GM18858 (cell line): Measurements from ENCODE around the gene BBS9.
"Not testable (repeated sequence)": the region's sequence is repeated elsewhere in the genome, so short reads cannot be mapped to it uniquely, and the experiment has no call there.

Source experiments
- ATAC-seq: cut with Tn5 transposase; IDR thresholded peaks from one replicate; pipeline ENCODE4 v1.9.1; 2021; ENCODE audit not compliant: unreplicated experiment

The BBS9 gene

DNA sequence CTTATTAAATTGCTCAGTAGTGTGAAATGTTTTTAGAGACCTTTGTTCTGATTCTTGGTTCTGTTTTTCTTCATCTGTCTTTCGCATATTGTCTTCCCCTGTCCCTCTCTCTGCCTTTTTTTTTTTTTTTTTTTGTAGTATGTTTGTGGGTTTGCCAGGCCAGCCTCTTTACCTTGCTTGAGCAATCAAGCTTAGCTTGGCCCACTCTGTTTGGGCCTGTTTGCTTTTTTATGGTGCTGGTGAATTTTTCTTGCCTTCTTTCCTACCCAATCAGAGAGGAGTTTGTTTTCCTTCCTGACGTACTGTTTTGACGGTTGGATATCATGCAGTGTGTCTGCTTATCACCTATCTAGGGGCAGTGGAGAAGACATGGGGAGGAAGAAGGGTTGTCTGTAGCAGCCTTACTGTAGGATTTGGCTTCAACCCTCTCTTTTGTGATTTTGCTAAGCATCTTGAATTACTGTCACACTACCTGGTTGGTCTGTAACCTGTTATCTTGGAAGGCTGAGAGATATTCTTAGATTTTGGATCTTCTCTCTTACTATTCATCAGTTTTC, 64.0 kb downstream of the BBS9 start:
- ATAC-seq, result no peak

DNA sequence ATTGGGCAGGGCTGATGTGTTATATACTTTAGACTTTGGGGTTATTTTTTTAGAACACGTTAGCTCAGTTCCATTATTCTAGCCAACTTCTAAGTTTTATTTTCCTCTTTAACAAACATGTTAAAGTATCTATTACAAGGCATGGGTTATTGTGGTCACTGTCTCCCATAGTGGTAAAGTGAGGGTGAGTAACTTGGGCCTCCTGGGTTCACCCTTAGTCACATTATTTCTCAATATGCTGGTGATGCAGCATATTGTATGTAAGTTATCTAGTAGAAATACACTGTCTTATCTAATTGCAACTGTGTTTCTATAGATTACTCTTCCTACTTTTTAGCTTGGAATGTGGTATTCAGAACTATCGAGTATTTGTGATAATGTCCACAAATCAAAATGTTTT, 65.9 kb downstream of the BBS9 start:
- ATAC-seq, result no peak

DNA sequence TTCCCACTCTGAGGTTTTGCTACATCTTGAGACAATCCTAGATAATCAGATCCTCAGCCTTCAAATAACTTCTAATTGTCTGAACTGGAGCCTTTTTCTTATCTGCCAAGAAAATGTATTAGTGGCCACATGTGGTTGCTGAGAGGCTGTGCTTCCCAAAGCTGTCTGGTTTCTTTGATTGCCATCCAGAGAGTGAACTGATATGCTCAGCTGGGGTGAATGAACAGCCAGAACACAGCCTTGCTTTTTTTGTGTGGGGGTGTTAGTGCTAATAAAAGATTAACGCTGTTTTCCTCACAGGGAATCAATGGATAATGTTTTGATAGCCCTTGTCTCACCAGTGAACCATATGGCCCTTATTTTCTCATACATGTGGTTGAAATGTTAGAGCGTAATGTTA, 66.9 kb downstream of the BBS9 start:
- no peak for ATAC-seq

DNA sequence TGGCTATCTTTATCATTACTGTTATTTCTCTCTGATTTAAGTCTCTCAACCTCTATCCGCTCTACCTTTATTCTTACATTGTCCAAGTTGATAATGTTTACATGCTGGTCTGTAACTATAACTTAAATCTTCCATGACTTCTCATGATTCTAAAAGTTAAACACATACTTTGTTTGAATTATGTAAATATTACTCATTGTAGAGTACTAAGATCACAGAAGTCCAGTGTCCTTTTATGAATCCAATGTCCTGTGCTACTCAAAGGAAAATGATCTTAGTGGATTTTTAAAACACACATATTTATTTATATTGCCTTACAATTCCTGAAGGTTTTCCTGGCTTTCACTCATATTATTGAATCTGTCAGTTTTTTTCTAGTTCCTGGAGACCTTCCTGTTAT, 70.9 kb downstream of the BBS9 start:
- no peak for ATAC-seq

DNA sequence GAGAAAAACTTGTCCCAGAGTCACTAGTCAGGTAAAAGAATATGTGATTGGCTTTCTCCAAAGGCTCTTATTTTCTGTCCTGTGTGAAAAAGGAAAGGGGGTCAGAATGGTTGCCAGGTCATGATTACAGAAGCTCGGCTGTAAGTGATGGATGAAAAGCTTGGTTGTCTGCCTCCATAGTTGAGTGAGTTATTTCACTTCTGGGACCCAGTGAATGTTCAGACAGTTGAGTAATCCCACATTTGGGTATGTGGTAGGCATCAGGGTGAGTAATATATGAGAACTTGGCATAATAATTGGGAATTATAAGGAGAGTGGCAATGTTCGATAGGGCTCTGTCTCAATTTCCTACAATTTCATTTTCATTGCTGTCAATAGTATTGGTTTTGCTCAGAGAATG, 72.5 kb downstream of the BBS9 start:
- no peak for ATAC-seq

DNA sequence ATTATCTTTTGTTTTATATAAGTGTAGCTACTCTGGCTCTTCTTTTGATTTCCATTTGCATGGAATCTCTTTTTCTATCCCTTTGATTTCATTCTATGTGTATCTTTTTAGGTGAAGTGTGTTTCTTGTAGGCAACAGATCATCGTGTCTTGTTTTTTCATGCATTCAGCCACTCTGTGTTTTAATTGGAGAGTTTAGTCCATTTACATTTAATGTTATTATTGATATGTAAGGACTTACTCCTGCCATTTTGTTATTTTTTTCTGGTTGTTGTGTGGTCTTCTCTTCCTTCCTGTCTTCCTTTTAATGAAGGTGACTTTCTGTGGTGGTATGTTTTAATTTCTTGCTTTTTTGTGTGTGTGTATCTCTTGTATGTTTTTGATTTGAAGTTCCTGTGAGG, 81.6 kb downstream of the BBS9 start:
- ATAC-seq, result no peak

DNA sequence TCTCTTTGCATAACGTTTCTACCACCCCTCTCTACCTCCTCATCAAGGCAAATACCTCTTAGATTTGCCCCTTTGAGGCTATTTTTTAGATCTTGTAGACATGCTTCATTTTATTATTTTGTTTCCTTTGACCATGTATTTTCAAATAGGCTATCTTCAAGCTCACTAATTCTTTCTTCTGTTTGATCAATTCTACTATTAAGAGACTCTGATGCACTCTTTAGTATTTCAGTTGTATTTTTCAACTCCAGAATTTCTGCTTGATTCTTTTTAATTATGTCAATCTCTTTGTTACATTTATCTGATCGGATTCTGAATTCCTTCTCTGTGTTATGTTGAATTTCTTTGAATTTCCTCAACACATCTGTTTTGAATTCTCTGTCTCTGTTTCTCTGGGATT, 82.8 kb downstream of the BBS9 start:
- ATAC-seq, result no peak

DNA sequence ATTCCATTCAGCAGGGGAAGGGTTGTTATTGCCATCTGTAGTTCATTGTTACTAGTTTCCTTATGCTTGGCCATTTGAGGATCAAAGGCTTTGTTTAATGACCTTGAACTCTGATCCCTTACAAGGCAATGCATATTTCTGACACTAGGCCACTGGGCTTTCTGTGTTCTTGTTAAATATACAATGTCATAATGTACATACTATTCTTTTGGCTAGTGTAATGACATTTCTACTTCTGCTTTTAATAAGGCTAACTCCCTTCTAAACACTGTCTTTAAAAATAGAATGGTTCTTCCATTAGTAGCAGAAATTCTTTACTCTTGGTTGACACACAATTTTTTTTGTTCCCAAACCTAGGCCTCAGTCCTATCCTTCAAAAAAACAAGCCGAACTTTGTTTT, 86.6 kb downstream of the BBS9 start:
- no peak for ATAC-seq

DNA sequence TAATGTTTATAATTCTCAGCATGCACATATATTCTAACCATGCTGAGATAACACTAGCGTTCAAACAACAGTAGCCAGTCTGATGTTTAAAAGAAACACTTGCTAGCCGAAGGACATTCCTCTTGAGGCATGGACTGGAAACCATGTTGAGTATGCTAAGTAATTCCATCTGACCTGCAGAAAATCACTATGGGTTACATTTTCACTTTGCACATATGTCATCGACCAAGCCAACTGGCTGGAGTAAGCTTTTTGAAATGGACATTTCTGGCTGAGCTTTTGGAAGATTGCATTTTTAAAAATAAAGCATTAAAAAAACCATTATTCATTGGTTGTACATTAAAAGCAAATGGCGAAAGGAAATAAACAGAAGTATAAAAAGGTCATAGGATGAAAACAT, 88.2 kb downstream of the BBS9 start:
- no peak for ATAC-seq

DNA sequence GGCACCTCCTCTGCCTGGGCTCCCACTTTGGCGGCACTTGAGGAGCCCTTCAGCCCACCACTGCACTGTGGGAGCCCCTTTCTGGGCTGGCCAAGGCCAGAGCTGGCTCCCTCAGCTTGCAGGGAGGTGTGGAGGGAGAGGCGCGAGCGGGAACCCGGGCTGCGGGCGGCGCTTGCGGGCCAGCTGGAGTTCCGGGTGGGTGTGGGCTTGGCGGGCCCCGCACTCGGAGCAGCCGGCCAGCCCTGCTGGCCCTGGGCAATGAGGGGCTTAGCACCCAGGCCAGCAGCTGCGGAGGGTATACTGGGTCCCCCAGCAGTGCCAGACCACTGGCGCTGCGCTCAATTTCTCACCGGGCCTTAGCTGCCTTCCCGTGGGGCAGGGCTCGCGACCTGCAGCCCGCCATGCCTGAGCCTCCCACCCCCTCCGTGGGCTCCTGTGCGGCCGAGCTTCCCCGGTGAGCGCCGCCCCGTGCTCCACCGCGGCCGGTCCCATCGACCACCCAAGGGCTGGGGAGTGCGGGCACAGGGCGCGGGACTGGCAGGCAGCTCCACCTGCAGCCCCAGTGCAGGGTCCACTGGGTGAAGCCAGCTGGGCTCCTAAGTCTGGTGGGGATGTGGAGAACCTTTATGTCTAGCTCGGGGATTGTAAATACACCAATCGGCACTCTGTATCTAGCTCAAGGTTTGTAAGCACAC, 89.6 kb downstream of the BBS9 start:
- ATAC-seq, result not testable (repeated sequence)

DNA sequence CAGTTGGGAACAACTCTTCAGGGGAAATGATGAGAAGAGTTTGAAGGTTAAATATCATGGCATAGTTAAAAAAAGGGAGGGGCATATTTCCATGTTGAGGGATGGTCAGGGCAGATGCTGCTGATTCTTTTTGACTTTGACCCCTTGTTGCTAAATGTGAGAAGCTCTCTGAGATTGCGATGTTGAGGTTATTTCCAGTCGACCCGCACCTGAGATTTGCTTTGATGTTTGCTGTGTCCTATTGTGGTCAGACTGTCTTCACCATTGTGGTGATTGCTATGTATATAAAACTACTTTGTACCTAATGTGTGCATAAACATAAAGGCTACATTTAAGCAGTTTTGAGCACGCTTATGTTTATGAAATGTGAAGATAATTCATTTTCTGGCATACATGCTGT, 90.9 kb downstream of the BBS9 start:
- no peak for ATAC-seq

DNA sequence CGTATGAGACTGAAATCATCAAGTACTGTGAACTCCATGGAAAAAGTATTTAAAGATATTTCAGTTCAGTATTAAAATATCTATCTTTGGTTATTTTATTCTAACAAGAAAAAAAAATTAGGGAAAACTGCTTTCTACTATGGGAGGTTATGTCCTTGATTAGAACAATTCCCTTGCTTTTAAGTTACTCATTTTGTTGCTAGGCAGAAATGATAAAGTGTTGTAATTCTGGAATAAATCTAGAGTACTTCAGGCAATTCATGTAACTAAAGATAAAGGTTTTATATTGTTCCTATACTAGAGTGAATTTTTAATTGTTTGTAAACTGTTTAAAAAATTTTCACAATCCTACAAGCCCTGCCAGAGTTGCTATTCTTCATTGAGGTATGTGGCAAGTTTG, 92.0 kb downstream of the BBS9 start:
- ATAC-seq, result no peak

DNA sequence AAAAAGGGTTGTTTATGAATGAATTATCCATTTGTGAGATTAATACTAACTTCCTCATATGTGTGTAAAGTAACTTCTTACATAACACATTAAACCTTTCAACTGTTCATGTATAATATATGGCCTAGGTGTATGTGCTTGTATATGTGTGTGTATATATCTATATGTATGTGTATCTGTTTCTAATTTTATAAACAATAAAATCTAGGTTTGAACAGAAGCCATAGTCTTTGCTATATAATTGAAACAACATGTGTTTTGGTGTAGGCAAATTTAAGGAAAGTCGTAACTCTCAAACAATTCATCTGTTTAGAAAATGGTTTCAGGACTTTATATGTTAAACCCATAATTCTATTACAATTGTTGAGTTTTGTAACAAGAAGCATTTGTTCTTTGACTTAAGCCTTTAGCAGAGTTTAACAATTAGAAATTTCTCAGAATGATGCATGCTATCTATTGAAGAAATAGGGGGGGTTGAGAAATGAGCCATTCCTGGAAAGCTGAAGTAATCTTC, 103.3 kb downstream of the BBS9 start:
- ATAC-seq, result no peak

DNA sequence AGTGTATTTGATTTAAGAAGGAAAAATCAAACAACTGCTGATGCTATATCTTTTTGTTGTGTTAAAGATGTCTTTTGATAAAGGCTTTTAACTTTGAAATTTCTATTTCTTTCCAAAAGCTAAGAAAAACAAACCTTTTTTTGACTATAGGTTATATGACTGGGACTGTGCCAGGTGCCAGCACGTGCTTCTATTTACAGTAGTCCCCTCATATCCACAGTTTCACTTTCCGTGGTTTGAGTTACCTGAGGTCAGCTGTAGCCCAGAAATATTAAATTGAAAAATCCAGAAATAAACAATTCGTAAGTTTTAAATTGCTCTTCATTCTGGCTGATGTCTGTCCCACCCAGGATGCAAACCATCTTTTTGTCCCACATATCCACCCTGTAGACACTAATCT, 104.3 kb downstream of the BBS9 start:
- no peak for ATAC-seq

DNA sequence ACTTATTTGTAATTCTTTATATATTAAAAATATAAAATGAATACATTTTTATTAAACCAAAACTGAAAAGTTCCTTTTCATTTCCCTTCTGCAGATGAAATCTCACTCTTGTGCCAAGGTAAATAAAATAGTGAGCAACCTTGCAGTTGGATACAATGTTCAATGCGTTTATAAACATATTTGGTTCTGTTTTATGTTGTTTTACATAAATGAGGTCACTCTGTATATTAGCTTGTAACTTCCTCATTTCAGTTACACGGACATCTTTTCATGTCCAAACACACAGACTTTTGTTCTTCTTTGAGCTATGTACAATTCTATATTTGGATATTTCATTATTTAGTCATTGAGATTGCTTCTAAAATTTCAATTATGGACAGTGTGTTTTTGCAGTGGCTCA, 107.7 kb downstream of the BBS9 start:
- ATAC-seq, result peak; percentile 45

DNA sequence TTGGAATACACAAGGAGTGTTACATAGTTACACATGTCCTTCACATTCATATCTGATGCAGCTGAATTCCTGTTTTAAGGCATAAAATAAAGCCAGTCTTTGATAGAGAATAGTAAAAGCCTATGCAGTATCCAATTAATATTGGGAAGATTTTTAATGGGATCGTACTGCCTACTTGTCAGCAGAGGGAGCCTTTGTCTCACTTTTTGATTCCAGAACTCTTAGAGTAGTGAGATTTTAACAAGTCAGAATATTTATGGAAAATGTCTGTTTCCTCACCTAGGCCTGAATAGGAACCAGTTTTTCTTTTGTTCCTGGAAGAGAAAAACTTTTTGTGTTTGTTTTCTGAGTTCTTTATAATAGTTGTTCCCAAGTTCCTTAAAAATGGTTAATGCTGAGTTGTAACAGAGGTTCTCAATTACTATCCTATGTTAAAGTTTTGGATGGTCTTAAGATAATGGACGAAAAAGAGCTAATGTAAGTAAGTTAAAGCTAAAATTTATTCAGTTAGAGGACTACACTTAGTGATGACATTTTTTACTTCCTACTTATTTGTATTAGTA, 114.0 kb downstream of the BBS9 start:
- ATAC-seq, result no peak

DNA sequence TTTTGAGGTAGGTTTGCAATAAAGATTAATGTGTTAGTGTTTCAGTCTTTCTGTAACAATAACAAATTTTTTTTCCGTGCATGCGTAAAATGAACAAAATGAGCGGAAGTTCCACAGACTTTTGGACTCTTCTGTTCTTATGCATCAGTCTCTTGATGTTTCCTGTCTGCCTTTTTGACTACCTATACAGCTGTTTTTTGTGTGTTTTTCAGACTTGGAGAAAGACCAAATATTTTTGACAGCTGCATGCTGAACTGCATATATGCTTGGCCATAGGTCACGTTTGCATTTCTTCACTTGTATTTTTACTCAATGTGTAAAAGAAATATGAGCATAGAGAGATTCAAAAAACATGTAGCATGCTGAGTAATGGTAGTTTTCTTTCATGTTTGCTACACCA, 119.3 kb downstream of the BBS9 start:
- ATAC-seq, result no peak

DNA sequence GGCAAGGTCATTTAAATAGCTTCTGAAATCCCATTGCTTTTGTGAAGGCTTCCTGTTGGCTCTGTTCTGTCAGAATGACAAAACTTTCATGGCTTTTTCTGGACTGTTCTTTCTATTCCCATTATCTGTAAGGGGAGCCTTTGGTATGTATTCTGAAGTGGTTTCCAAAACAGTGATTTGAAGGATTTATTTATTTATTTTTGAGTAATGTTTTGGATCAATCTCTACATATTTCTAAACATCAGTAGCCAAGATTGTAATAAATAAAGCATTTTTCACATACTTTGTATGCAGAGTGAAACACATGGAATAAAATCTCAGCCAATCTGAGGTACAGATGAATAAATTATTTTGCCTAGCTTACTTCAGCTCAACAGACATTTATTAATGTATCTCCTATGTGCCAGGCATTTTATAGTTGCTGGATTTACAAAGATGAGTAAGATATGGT, 121.1 kb downstream of the BBS9 start:
- ATAC-seq, result no peak

DNA sequence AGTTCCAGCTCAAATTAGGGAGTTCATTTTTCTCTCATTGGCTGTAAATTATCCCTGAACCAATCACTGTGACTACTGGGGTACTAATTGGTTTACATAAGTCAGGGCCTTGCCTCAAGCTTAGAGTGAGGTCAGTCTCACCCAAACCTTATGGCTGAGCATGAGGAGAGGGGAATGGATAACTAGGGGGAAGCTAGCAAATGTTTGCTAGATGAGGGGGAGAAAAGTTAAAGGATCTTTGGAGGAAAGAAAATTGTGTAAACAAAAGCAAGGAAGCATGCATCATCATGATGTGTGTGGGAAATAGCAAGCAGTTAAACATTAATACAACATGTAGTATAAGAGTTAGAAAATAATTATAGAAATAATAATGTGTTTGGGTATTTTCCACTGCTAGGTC, 121.9 kb downstream of the BBS9 start:
- ATAC-seq, result no peak

DNA sequence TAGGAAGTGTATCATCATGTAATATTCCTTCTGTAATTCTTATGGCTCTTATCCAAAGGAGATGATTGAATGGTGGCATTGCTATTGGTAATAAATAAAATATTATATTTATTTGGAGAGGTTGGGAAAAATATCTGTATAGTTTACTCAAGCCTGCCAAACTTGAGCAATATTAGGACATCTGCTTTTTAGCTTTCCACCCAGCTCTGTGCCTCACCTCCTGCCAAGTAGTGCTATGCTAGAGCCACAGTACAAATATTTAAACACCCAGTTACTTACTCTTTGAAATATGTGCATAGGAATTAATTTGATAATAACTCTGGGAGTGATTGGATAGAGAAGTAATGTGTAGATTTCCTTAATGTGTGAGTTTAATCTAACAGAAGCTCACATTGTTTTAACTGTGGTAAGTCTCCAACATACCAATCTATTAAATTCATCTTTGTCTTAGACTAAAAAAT, 129.2 kb downstream of the BBS9 start:
- no peak for ATAC-seq

DNA sequence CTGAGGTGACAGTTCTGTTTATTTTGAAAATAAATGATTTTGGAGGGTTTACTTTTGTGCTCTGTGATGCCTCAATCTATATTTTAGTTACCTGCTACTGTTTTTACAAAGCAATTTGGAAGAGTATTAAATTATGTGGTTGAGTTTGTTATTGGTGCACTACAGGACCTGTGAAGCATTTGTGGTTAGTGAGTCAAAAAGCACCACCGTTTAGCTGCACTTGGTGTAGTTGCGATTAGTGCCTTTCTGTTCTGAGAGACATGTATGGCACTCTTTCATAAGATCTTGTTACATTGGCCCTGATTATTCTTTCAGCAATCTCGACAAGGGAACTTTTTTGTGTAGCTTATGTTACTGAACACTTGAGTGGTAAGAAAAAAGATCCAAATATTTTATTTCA, 132.2 kb downstream of the BBS9 start:
- peak; percentile 67 for ATAC-seq

DNA sequence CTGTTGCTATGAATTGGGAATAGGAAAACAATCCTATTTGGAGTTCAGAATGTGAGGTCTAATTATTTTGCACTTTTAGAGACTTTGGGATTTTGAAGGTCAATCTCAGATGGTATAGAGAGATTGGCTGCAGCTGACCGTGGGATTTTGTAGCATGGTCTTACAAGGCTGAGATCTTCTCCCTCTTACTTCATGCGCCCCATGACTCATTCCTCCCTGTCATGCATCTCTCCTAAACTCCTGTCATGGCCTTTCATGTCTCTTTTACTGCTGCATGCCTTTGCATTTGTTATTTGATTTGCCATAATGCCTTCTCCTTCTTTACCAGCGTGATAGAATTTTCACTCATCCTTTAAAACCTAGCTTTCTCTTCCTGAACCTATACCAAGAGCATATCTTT, 133.1 kb downstream of the BBS9 start:
- no peak for ATAC-seq
